ENCODE data around the gene TIGD1.

DNA sequence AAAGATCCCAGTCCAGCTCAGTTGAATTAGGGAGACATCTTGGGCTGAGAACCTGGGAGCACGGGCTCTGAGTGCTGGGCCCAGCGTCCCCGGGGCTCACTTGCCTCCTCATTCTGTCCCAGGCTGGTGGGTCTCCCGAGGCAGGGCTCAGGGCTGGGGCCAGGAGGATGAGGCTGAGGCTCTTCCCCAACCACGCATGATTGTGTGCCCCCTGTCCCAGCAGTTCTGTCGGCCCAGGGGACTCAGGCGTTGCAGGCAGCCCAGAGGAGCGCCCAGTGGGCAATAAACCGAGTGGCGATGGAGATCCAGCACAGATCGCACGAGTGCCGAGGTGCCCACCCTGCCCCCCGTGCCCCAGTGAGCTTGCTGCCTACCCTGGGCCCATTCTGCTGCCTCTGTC, 29.3 kb downstream of the TIGD1 start:
- TF ChIP-seq, protein P1, sequence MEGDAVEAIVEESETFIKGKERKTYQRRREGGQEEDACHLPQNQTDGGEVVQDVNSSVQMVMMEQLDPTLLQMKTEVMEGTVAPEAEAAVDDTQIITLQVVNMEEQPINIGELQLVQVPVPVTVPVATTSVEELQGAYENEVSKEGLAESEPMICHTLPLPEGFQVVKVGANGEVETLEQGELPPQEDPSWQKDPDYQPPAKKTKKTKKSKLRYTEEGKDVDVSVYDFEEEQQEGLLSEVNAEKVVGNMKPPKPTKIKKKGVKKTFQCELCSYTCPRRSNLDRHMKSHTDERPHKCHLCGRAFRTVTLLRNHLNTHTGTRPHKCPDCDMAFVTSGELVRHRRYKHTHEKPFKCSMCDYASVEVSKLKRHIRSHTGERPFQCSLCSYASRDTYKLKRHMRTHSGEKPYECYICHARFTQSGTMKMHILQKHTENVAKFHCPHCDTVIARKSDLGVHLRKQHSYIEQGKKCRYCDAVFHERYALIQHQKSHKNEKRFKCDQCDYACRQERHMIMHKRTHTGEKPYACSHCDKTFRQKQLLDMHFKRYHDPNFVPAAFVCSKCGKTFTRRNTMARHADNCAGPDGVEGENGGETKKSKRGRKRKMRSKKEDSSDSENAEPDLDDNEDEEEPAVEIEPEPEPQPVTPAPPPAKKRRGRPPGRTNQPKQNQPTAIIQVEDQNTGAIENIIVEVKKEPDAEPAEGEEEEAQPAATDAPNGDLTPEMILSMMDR (IDR thresholded peaks at IDR 0.05 in 8 of 11, conservative IDR thresholded peaks at IDR 0.05 in 3 of 11): no peak
- TF ChIP-seq POLR2A (IDR thresholded peaks at IDR 0.05): no peak
- TF ChIP-seq POLR2AphosphoS5 (IDR thresholded peaks at IDR 0.05): no peak

Data from spleen (tissue), 7 donors.